Iris pigment epithelial cell (primary cell): ENCODE results near the gene OR13J1.
"Not testable (repeated sequence)": the region's sequence is repeated elsewhere in the genome, so short reads cannot be mapped to it uniquely, and the experiment has no call there.

Experiments
- DNase-seq: peaks from one replicate; pipeline ENCODE4 v3.0.0-alpha.2; 2011; ENCODE audit warnings: low read depth

The OR13J1 gene

GRCh38 chr9:35870351-35870923 lies at the start of gene OR13J1:
OR13J1 (minus strand) TSS chr9:35870401; CDS start chr9:35870401, 0 bp downstream.
- DNase-seq = no peak

GRCh38 chr9:35919212-35920008 lies 49.2 kb upstream of the OR13J1 start:
- DNase-seq = no peak

GRCh38 chr9:35918780-35919179 lies 48.6 kb upstream of the OR13J1 start:
- no peak for DNase-seq

- DNase-seq = no peak
Measured at GRCh38 chr9:35917261-35917660, 47.1 kb upstream of the OR13J1 start.

- DNase-seq = no peak
Measured at GRCh38 chr9:35915681-35916294, 45.6 kb upstream of the OR13J1 start.

GRCh38 chr9:35914301-35914807 lies 44.2 kb upstream of the OR13J1 start:
- no peak for DNase-seq

GRCh38 chr9:35913429-35913828 lies 43.2 kb upstream of the OR13J1 start:
- DNase-seq = not testable (repeated sequence)

- no peak for DNase-seq
Measured at GRCh38 chr9:35912791-35913400, 42.7 kb upstream of the OR13J1 start.

- DNase-seq = no peak
Measured at GRCh38 chr9:35911690-35912089, 41.5 kb upstream of the OR13J1 start.

- peak; percentile 75 for DNase-seq
Measured at GRCh38 chr9:35910613-35911359, 40.6 kb upstream of the OR13J1 start.

- DNase-seq = no peak
Measured at GRCh38 chr9:35909687-35910612, 39.7 kb upstream of the OR13J1 start.

- no peak for DNase-seq
Measured at GRCh38 chr9:35909274-35909673, 39.1 kb upstream of the OR13J1 start, which contains the start of gene SPAAR. SPAAR (plus strand) TSS chr9:35909490; CDS start chr9:35910464, 974 bp downstream.

GRCh38 chr9:35908504-35909125 lies 38.4 kb upstream of the OR13J1 start:
- no peak for DNase-seq

GRCh38 chr9:35907711-35908503 lies 37.7 kb upstream of the OR13J1 start:
- DNase-seq = peak; percentile 59

GRCh38 chr9:35906923-35907699 lies 36.9 kb upstream of the OR13J1 start:
- DNase-seq = peak; percentile 89

GRCh38 chr9:35905912-35906679 lies 35.9 kb upstream of the OR13J1 start, which contains the start of gene HRCT1:
HRCT1 (plus strand) TSS chr9:35906202; CDS start chr9:35906288, 86 bp downstream.
- peak; percentile 96 for DNase-seq

- peak; percentile 70 for DNase-seq
Measured at GRCh38 chr9:35905051-35905781, 35.0 kb upstream of the OR13J1 start.
